Muscle layer of duodenum (tissue), 2 donors: ENCODE data around the gene MBD1.
"Not testable (repeated sequence)": the region's sequence is repeated elsewhere in the genome, so short reads cannot be mapped to it uniquely, and the experiment has no call there.

Experiments
- H3K27ac ChIP-seq: one replicate; pipeline ENCODE4 v1.7.0; 2013; ENCODE audit warnings: mild to moderate bottlenecking, low read length
- H3K27me3 ChIP-seq: one replicate; pipeline ENCODE4 v1.7.0; 2013; ENCODE audit warnings: low read depth, mild to moderate bottlenecking, control low read depth, low read length
- H3K36me3 ChIP-seq, 2 donors: one replicate each; pipeline ENCODE4 v1.7.0; 2013; ENCODE audit warnings: low read length in 2 of 2, control low read depth in 1 of 2, mild to moderate bottlenecking in 1 of 2; ENCODE audit not compliant: insufficient read depth in 2 of 2, control insufficient read depth in 1 of 2
- H3K4me1 ChIP-seq, 2 donors: one replicate each; pipeline ENCODE4 v1.7.0; 2013; ENCODE audit warnings: low read length in 2 of 2, mild to moderate bottlenecking in 2 of 2, control low read depth in 1 of 2, moderate library complexity in 1 of 2; ENCODE audit not compliant: insufficient read depth in 2 of 2, control insufficient read depth in 1 of 2
- H3K4me3 ChIP-seq, 2 donors: one replicate each; pipeline ENCODE4 v1.7.0; 2013; ENCODE audit warnings: low read length in 2 of 2, low read depth in 1 of 2, mild to moderate bottlenecking in 1 of 2
- H3K9me3 ChIP-seq, 2 donors: one replicate each; pipeline ENCODE4 v1.7.0; 2013; ENCODE audit warnings: low read length in 2 of 2, control low read depth in 1 of 2, mild to moderate bottlenecking in 1 of 2; ENCODE audit not compliant: control insufficient read depth in 1 of 2
- donor health status: healthy.

The MBD1 gene

DNA sequence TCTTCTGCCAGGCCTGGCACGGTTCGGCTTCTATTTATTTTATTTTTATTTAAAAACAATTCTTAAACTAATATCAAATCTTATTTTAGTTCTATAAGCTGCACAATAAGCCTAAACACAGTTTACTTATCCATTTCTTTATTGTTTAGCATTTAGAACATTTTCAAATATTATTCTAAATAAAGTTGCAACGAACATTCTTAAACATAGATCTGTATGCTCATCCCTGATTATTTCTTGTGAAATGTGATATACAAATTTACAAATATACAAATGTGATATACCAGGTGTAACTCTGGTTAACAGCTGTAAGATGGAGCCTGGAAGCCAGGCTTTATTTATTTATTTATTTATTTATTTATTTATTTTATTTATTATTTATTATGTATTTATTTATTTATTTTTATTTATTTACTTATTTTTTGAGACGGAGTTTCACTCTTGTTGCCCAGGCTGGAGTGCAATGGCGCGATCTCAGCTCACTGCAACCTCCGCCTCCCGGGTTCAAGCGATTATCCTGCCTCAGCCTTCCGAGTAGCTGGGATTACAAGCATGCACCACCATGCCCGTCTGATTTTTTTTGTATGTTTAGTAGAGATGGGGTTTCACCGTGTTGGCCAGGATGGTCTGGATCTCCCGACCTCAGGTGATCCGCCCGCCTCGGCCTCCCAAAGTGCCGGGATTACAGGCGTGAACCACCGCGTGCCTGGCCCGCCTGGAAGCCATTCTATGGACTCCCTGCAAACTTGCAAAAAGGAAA, 7.2 kb upstream of the MBD1 start:
- Histone ChIP-seq H3K27ac (peak overlapping the region; percentile 90), H3K36me3 (peaks cover 11 to 19% of the 10 kb centered on the region in 2 donors), H3K4me1 (peaks cover 0 to 12% of the 10 kb centered on the region in 2 donors), H3K4me3 (peak overlapping the region; percentile 89 to 91)
- H3K9me3 ChIP-seq, H3K27me3 ChIP-seq: not testable (repeated sequence)

DNA sequence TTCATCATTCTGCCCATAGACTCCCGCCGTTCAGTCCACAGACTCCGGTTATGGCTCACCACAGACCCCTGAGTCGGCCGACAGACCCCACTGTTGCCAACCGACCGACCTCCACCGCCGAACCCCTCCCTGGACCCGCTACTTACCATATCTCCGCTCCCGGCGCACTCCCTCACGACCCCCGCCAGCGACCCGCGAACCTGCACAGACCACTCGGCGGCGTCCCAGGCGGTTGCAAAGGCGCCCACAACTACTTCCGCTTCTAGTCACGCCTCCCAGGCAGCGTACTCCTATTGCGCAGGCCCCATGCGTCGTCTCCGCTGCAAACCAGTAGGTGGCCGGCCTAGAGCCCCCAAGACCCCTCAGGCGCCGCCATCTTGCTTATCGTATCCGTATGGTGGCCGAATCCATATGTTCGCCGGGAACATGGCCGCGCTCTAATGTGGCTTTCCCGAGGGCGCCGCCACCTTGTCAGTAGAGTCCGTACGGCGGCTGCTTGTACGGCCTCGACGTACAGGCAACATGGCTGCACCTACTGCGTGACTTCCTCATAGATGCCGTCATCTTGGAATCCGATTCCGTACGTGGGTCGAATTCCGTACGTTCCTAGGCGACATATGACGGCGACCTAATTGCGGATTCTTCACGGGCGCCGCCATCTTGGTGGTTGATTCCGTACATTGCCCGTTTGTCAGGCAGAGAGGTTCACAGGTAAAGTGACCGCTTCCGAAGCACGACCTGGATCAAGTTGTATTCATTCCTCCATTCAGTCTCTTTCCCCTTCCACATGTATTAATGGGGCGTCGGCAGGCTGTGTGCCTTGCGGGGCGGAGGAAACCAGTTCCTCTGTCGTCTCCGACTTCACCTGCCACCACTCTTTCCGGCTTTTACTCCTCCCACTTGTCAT, 6.4 kb upstream of the MBD1 start, which contains the start of gene CXXC1:
Gene CXXC1 (minus strand): TSS at position 252 of the 907 bp plus-strand sequence. CDS start 103 bp downstream, at position 149.
- H3K9me3 ChIP-seq = no peaks in the 10 kb centered on the region
- H3K27ac ChIP-seq = peak within 1 kb of the TSS; percentile 90
- peaks cover 12 to 27% of the 10 kb centered on the region in 2 donors for H3K36me3 ChIP-seq
- H3K4me1 ChIP-seq = peaks cover 0 to 12% of the 10 kb centered on the region in 2 donors
- H3K27me3 ChIP-seq = no peaks in the 10 kb centered on the region
- peak within 1 kb of the TSS; percentile 89 to 91 for H3K4me3 ChIP-seq

DNA sequence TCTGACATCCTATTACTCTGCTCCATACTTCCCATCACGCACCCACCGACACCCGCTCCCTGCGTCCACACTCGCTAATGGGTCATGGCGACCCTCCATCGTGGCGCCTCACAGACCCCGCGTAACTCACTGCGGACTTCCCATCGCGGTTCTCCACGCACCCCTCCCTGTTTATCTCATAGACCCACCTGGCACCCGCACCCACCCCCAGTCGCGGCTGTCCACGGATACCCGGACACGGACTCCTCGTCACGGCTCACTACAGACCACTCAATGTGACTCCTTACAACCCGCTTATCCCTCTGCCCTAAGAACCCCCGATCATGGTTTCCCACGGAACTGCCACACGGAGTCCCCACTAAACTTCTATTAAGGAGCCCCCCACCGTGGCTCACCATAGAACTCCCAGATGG, 5.7 kb upstream of the MBD1 start:
- peak overlapping the region; percentile 89 to 91 for H3K4me3 ChIP-seq
- peak overlapping the region; percentile 60 for H3K27ac ChIP-seq
- H3K4me1 ChIP-seq = peaks cover 0 to 16% of the 10 kb centered on the region in 2 donors
- H3K27me3 ChIP-seq = no peaks in the 10 kb centered on the region
- H3K9me3 ChIP-seq = no peaks in the 10 kb centered on the region
- H3K36me3 ChIP-seq = peaks cover 12 to 32% of the 10 kb centered on the region in 2 donors

DNA sequence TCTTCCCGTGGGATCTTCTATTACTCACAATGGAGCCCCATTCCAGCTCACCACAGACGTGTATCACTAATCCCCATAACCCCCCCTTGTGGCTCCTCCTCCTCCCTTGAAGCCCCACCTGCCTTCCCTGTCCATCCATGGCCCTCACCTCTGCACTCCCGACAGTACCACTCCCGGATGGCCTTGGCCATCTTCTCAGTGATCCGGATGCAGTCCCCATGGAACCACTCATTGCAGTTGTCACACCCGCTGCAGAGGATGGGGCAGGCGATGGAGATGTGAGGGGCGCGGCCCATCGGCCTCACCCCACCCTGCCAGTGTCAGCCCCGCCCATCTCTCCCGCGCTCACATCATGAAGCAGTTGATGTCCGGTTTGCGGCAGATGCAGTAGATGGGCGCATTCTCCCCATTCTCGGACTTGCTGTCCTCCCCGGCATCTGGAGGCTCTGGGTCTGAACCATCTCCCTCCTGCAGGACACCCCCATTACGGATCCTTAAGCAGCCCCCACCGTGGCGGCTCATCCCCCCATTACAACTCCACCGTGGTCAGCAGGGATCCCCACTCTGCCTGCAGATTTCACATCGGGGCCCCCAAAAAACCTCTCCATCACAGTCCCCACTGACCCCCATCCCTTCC, 5.2 kb upstream of the MBD1 start:
- Histone ChIP-seq H3K9me3 (no peaks in the 10 kb centered on the region), H3K27me3 (no peaks in the 10 kb centered on the region), H3K27ac (peak overlapping the region; percentile 60), H3K4me3 (peak overlapping the region; percentile 89 to 91), H3K4me1 (peaks cover 0 to 20% of the 10 kb centered on the region in 2 donors), H3K36me3 (peaks cover 12 to 32% of the 10 kb centered on the region in 2 donors)

DNA sequence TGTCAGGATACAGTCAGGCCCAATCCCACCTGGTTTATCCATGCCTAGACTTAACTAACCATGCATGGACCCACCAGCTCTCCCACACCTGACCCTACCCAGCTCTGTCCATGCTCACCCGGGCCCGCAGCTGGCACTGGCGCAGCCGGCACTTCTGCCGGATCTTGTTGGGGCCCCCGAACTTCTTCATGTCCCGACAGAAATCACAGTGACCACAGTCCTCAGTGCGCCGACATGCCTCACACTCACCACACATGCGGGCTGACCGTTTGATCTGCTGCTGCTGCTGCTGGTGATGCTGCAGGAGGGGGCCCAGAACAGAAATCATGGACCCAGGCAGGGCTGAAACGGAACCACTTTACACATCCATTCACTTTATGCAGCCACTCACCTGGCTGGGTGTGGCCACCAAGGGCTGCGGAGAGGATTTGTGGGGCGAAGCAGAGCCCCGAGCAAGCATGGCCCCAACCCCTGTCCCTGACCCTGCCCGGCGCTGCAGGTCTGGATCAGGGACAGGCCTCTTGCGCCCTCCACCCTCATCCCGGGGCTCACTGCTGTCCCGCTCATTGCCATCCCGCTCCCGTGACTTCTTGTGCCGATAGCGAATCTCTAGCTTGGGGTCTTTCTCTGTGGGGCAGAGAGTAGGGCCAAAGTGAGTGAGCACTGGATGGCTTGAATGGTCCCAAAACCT, 4.5 kb upstream of the MBD1 start:
- H3K9me3 ChIP-seq = no peaks in the 10 kb centered on the region
- H3K4me3 ChIP-seq = no peak overlapping the region
- H3K4me1 ChIP-seq = peaks cover under 1 to 21% of the 10 kb centered on the region in 2 donors
- H3K36me3 ChIP-seq = peaks cover 12 to 32% of the 10 kb centered on the region in 2 donors
- no peak overlapping the region for H3K27ac ChIP-seq
- no peaks in the 10 kb centered on the region for H3K27me3 ChIP-seq

DNA sequence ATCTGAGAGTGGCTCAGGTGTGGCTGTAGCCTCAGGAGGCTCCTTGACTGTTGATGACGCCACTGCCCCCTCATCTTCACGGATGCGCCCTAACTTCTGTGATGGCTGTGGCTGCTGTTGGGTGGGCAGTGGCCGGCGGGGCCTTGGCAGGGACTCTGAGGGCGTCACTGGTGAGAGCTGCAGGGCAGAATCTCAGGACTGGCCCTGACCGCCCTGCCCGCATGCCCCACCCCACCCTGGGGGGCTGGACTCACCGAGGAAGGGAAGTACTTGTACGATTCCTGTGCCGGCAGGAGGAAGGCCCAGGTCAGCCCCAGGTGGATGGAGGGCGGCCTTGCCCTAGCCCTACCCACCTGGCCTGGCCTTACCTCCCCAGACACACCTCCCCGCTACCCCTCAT, 3.7 kb upstream of the MBD1 start:
- Histone ChIP-seq H3K9me3 (no peaks in the 10 kb centered on the region), H3K27me3 (no peaks in the 10 kb centered on the region), H3K4me1 (peaks cover 7 to 28% of the 10 kb centered on the region in 2 donors), H3K4me3 (no peak overlapping the region), H3K36me3 (peaks cover 12 to 32% of the 10 kb centered on the region in 2 donors), H3K27ac (no peak overlapping the region)

DNA sequence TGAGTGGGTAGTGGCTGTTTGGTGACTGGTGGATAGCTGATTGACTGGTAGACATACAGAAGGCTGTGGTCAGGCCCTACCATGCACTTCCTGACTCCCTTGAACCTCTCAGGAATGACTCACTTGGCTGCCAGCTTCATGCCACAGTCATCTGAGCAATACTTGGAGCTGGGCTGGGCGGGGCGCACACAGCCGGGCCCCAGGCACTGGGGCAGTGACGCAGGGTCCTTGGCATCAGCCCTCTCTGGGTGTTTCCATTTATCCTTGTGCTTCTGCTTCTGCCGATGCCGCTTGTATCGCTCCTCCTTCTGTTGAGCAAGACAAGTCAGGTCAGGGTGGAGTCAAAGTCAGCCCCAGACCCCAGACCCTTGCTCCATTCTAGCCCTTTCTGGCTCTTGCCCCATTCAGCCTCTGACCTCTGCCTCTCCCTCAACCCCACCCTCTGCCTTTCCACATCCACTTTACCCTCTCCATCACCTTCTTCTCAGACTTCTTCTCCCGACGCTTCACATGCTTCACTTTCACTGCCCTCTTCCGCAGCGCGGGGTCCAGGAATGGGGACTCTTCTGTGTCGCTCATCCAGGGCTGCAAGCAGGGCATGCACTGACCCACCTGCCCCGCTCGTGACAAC, 3.0 kb upstream of the MBD1 start:
- peaks cover 11 to 35% of the 10 kb centered on the region in 2 donors for H3K4me1 ChIP-seq
- no peak overlapping the region for H3K27ac ChIP-seq
- H3K9me3 ChIP-seq = no peaks in the 10 kb centered on the region
- no peak overlapping the region for H3K4me3 ChIP-seq
- no peaks in the 10 kb centered on the region for H3K27me3 ChIP-seq
- H3K36me3 ChIP-seq = peaks cover 16 to 35% of the 10 kb centered on the region in 2 donors

DNA sequence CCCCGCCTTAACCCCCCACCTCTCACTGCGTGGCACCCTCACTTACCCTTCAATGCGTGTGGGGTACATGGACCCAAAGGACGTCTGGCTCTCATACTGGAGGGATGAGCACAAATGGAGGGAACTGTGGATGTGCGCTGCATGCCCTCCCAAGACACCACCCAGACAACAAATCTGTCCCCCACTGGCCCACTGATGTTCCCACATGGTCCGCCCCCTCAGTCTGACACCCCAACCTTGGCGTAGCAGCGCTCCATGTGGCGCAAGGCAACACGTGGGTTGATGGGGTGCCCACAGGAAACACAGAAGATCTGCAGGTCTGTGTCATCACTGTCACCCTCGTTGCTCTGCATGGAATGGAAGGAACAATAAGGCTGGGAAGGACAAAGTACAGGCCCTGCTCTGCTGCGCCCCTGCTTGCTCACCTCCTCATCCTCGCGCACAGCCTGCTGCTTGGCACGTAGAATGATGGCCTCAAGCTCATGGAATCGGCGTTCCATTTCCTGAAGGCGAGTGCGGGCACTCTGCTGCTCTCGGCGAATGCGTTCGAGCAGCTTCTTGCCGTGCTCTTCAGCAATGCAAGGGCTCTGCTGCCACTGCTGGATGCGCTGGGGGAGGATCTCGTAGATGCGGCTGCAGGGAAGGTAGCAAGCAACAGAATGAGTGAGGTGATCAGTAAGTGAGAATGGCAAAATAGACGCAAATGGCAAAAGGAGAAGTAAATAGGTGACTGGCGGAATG, 2.3 kb upstream of the MBD1 start:
- no peak overlapping the region for H3K4me3 ChIP-seq
- H3K27me3 ChIP-seq = no peaks in the 10 kb centered on the region
- no peak overlapping the region for H3K27ac ChIP-seq
- no peaks in the 10 kb centered on the region for H3K9me3 ChIP-seq
- peaks cover 22 to 42% of the 10 kb centered on the region in 2 donors for H3K36me3 ChIP-seq
- peaks cover 15 to 42% of the 10 kb centered on the region in 2 donors for H3K4me1 ChIP-seq

DNA sequence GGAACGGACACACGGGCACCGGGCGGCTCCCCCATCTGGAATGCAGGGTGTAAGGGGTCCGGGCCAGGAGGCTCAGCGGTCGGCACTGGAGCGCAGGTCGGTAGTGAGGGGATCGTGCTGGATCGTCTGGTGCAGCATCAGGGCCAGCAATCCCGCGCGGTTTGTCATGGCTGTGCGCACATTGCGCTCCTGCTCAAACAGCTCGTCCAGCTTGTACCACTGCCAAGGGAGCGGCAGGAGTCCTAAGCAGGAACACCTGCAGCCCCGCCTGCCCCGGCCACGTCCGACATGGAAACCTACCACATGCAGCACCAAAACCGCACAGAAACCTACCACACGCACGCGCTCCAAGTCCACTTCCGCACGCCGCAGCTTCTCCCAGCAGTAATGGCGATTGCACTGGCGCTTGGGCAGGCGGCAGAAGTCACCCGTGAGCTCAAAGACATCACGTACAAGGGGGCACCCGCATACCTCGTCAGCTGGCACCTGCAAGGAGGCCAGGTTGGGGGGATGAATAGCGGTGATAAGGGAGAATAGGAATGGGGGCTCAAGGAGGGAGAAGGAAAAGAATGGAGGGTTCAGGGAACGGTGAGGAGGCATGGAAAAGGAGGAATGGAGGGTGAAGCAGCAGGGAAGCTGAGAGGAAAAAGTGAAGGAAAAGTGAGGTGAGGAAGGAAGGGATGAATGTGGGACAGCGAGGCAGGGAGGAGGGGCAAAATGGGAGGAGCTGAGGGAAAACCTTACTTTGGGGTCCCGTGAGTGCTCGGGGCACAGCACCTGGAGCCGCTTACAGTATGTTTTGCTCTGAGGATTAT, 1.4 kb upstream of the MBD1 start:
- no peak overlapping the region for H3K27ac ChIP-seq
- peak overlapping the region in 1 of 2 donors; percentile 94 for H3K4me3 ChIP-seq
- peaks cover 15 to 43% of the 10 kb centered on the region in 2 donors for H3K4me1 ChIP-seq
- peaks cover 22 to 49% of the 10 kb centered on the region in 2 donors for H3K36me3 ChIP-seq
- no peaks in the 10 kb centered on the region for H3K9me3 ChIP-seq
- H3K27me3 ChIP-seq = no peaks in the 10 kb centered on the region
